ENCODE data around the gene KCTD8. TPM values are rescaled to one million over a fixed set of nuclear protein-coding genes. Genes with fewer than 3 reads are reported as not detected.

The KCTD8 gene
- total RNA-seq (2022) (0.16 and 0.76 TPM in 2 replicates), Bru-seq, nascent RNA (percentile 37 among the genes with signal in this experiment), BruChase-seq, experiment 1, labeled RNA remaining after a 6-hour chase (percentile 29 among the genes with signal in this experiment), BruChase-seq, experiment 2, labeled RNA remaining after a 2-hour chase (percentile 37 among the genes with signal in this experiment)
- long read RNA-seq: 0 reads

GRCh38 chr4:44448521-44449461, at the start of gene KCTD8:
TSS of gene KCTD8 (minus strand) at chr4:44448809.
- POLR2A ChIA-PET: interaction anchor here (0.6 to 2.0 kb wide), 8 partner anchors 10 to 316 kb away, joined by 3 to 11 read pairs (median 5); partner anchors contain the start of gene GUF1
- Mint-ChIP-seq H3K27me3 (ENCODE audit: insufficient read depth, unreplicated experiment) (no peaks in the 10 kb centered on the region), H3K27ac (ENCODE audit: low read depth, unreplicated experiment) (no peak within 1 kb of the TSS), H3K4me3 (ENCODE audit: unreplicated experiment) (peak within 1 kb of the TSS; percentile 76), H3K4me1 (ENCODE audit: insufficient read depth, unreplicated experiment) (peaks cover 13% of the 10 kb centered on the region), H3K9me3 (ENCODE audit: unreplicated experiment) (no peaks in the 10 kb centered on the region), H3K36me3 (ENCODE audit: insufficient read depth, unreplicated experiment) (no peaks in the 10 kb centered on the region)
- CTCF ChIA-PET: interaction anchor here (0.5 to 2.2 kb wide), 33 partner anchors 10 to 1968 kb away, joined by 3 to 18 read pairs (median 3); no protein-coding TSS in a partner anchor
- DNase-seq (ENCODE audit: unreplicated experiment): peak; percentile 92
- no TSS peak for BruUV-seq (replicated peaks)
- peak; percentile 63 for TF ChIP-seq CTCF (IDR thresholded peaks at IDR 0.05; ENCODE audit: unreplicated experiment)
- intact Hi-C loops (cut with micrococcal nuclease): loop anchor here (1.0 to 10.0 kb wide), 2 partner anchors 181 to 1114 kb away; no protein-coding TSS in a partner anchor

GRCh38 chr4:44494810-44495701, 46.4 kb upstream of the KCTD8 start:
- no peak for TF ChIP-seq CTCF (IDR thresholded peaks at IDR 0.05; ENCODE audit: unreplicated experiment)
- Mint-ChIP-seq H3K4me3 (ENCODE audit: unreplicated experiment) (no peak overlapping the region), H3K36me3 (ENCODE audit: insufficient read depth, unreplicated experiment) (no peaks in the 10 kb centered on the region), H3K4me1 (ENCODE audit: insufficient read depth, unreplicated experiment) (peaks cover 10% of the 10 kb centered on the region), H3K27ac (ENCODE audit: low read depth, unreplicated experiment) (no peak overlapping the region), H3K9me3 (ENCODE audit: unreplicated experiment) (no peaks in the 10 kb centered on the region), H3K27me3 (ENCODE audit: insufficient read depth, unreplicated experiment) (no peaks in the 10 kb centered on the region)
- ChIA-PET CTCF (interaction anchor here (0.6 to 2.2 kb wide), 20 partner anchors 8 to 1379 kb away, joined by 3 to 17 read pairs (median 4); partner anchors contain the start of gene KCTD8), POLR2A (interaction anchor here (1.4 kb wide), 1 partner anchor 46 kb away, joined by 4 read pairs; the partner anchor contains the start of gene KCTD8)
- BruUV-seq (replicated peaks): no TSS peak
- intact Hi-C loops (cut with micrococcal nuclease): loop anchor here (5.0 kb wide), 1 partner anchor 718 kb away; no protein-coding TSS in a partner anchor
- DNase-seq (ENCODE audit: unreplicated experiment): no peak

- ChIA-PET POLR2A (no interaction called here), CTCF (interaction anchor here (0.7 to 2.2 kb wide), 16 partner anchors 11 to 1505 kb away, joined by 3 to 17 read pairs (median 4); partner anchors contain the start of gene KCTD8)
- intact Hi-C loops (cut with micrococcal nuclease): loop anchor here (5.0 kb wide), 1 partner anchor 717 kb away; no protein-coding TSS in a partner anchor
- peak; percentile 50 for DNase-seq (ENCODE audit: unreplicated experiment)
- TF ChIP-seq CTCF (IDR thresholded peaks at IDR 0.05; ENCODE audit: unreplicated experiment): peak; percentile 26
- BruUV-seq (replicated peaks): no TSS peak
- no peaks in the 10 kb centered on the region for H3K27me3 Mint-ChIP-seq (ENCODE audit: insufficient read depth, unreplicated experiment)
- no peak overlapping the region for H3K4me3 Mint-ChIP-seq (ENCODE audit: unreplicated experiment)
- no peaks in the 10 kb centered on the region for H3K36me3 Mint-ChIP-seq (ENCODE audit: insufficient read depth, unreplicated experiment)
- H3K9me3 Mint-ChIP-seq (ENCODE audit: unreplicated experiment): no peaks in the 10 kb centered on the region
- peaks cover 10% of the 10 kb centered on the region for H3K4me1 Mint-ChIP-seq (ENCODE audit: insufficient read depth, unreplicated experiment)
- no peak overlapping the region for H3K27ac Mint-ChIP-seq (ENCODE audit: low read depth, unreplicated experiment)
Observed at GRCh38 chr4:44493924-44494323, 45.3 kb upstream of the KCTD8 start.

Measured in MCF 10A (cell line).